Calu3 (cell line): ENCODE data around the gene SPINK8. TPM values are rescaled to one million over a fixed set of nuclear protein-coding genes. Genes with fewer than 3 reads are reported as not detected.
"Not testable (repeated sequence)": the region's sequence is repeated elsewhere in the genome, so short reads cannot be mapped to it uniquely, and the experiment has no call there.

ENCODE experiments used
- BruUV-seq: library from RNA; stranded (reverse); fragments of 400-500 nt; replicated peaks from 2 replicates; lab custom pipeline; 2021; lab: Mats Ljungman, UMichigan
- CTCF ChIA-PET: fragments of 300-600 bp; sonication (Branson Sonifier 250); formaldehyde crosslinking; loops from one replicate; lab custom pipeline; 2022; ENCODE audit warnings: antibody characterized with exemption; lab: Charles Lee
- DNase-seq: peaks from one replicate; pipeline ENCODE4 v3.0.0; 2022
- H3K27ac Mint-ChIP-seq: one replicate; pipeline ENCODE4 v1.8.0; 2022; ENCODE audit warnings: mixed read lengths; ENCODE audit not compliant: unreplicated experiment
- H3K27me3 Mint-ChIP-seq: one replicate; pipeline ENCODE4 v1.8.0; 2022; ENCODE audit warnings: mixed read lengths; ENCODE audit not compliant: unreplicated experiment
- H3K36me3 Mint-ChIP-seq: one replicate; pipeline ENCODE4 v1.8.0; 2022; ENCODE audit warnings: mild to moderate bottlenecking, moderate library complexity, mixed read lengths; ENCODE audit not compliant: insufficient read depth, unreplicated experiment
- H3K4me1 Mint-ChIP-seq: one replicate; pipeline ENCODE4 v1.8.0; 2022; ENCODE audit warnings: mild to moderate bottlenecking, low read depth, mixed read lengths; ENCODE audit not compliant: unreplicated experiment
- H3K4me3 Mint-ChIP-seq: one replicate; pipeline ENCODE4 v1.8.0; 2022; ENCODE audit warnings: mild to moderate bottlenecking, low read depth, moderate library complexity, mixed read lengths; ENCODE audit not compliant: unreplicated experiment
- H3K9me3 Mint-ChIP-seq: one replicate; pipeline ENCODE4 v1.8.0; 2022; ENCODE audit warnings: low read depth, mixed read lengths; ENCODE audit not compliant: unreplicated experiment
- intact Hi-C: fragments of 100-400 bp; cut with micrococcal nuclease; formaldehyde crosslinking; loops from one replicate; pipeline ENCODE4 v1.10.0; 2022; ENCODE audit not compliant: unreplicated experiment
- total RNA-seq: library from RNA; stranded (reverse); gene quantifications from 2 replicates; pipeline ENCODE4 v1.2.3, GENCODE V29; 2022
- TF ChIP-seq, protein P1 (sequence below): fragments of 200-600 bp; IDR thresholded peaks from one replicate; pipeline ENCODE4 v1.8.0; 2022; ENCODE audit warnings: antibody characterized with exemption; ENCODE audit not compliant: unreplicated experiment

SPINK8 gene
- total RNA-seq, 1 experiment from 2014 or later, result not detected

GRCh38 chr3:48338635-48339034 is 5.2 kb upstream of the SPINK8 start:
- BruUV-seq, result no TSS peak
- Mint-ChIP-seq H3K9me3 (no peaks in the 10 kb centered on the region), H3K4me1 (no peaks in the 10 kb centered on the region), H3K27me3 (peaks cover 20% of the 10 kb centered on the region), H3K27ac (no peak overlapping the region), H3K4me3 (no peak overlapping the region), H3K36me3 (no peaks in the 10 kb centered on the region)
- DNase-seq, result no peak
- TF ChIP-seq, protein P1, sequence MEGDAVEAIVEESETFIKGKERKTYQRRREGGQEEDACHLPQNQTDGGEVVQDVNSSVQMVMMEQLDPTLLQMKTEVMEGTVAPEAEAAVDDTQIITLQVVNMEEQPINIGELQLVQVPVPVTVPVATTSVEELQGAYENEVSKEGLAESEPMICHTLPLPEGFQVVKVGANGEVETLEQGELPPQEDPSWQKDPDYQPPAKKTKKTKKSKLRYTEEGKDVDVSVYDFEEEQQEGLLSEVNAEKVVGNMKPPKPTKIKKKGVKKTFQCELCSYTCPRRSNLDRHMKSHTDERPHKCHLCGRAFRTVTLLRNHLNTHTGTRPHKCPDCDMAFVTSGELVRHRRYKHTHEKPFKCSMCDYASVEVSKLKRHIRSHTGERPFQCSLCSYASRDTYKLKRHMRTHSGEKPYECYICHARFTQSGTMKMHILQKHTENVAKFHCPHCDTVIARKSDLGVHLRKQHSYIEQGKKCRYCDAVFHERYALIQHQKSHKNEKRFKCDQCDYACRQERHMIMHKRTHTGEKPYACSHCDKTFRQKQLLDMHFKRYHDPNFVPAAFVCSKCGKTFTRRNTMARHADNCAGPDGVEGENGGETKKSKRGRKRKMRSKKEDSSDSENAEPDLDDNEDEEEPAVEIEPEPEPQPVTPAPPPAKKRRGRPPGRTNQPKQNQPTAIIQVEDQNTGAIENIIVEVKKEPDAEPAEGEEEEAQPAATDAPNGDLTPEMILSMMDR, result no peak
- intact Hi-C loops, result no loop called here
- CTCF ChIA-PET, result interaction anchor here (0.6 to 1.3 kb wide), 2 partner anchors 97 to 335 kb away, joined by 3 read pairs; no protein-coding TSS in a partner anchor

GRCh38 chr3:48337536-48337935 is 4.1 kb upstream of the SPINK8 start:
- CTCF ChIA-PET, BruUV-seq, H3K27ac Mint-ChIP-seq, H3K36me3 Mint-ChIP-seq, DNase-seq, intact Hi-C loops, H3K9me3 Mint-ChIP-seq, H3K4me3 Mint-ChIP-seq, H3K4me1 Mint-ChIP-seq: not testable (repeated sequence)
- H3K27me3 Mint-ChIP-seq, result peaks cover 28% of the 10 kb centered on the region

GRCh38 chr3:48335286-48335685 is 1.8 kb upstream of the SPINK8 start:
- peaks cover 33% of the 10 kb centered on the region for H3K27me3 Mint-ChIP-seq
- DNase-seq, H3K27ac Mint-ChIP-seq, H3K36me3 Mint-ChIP-seq, BruUV-seq, H3K9me3 Mint-ChIP-seq, intact Hi-C loops, H3K4me3 Mint-ChIP-seq, H3K4me1 Mint-ChIP-seq: not testable (repeated sequence)
- CTCF ChIA-PET, result interaction anchor here (0.7 kb wide), 1 partner anchor 57 kb away, joined by 3 read pairs; no protein-coding TSS in a partner anchor

DNA sequence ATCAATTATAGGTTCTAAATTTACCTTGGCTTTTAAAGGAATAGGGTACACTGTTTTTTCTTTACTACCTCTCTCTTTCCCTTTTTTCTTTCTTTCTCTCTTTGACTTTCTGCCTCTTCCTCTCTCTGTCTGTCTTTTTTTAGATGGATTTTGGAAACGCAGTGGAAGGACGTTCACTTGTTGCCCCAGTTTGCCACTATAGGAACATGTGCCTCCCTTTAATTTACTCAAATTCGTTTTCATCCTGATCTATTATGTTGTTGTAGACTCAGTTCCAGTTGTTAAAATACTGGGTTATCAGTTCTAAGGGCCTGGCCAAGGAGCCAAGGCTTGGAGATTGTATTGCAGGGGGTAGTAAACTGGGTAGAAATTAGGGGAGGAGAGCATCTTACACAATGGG is 1.1 kb upstream of the SPINK8 start:
- intact Hi-C loops, result no loop called here
- Mint-ChIP-seq H3K36me3 (no peaks in the 10 kb centered on the region), H3K9me3 (no peaks in the 10 kb centered on the region), H3K4me3 (no peak overlapping the region), H3K4me1 (peaks cover 6% of the 10 kb centered on the region), H3K27me3 (peaks cover 33% of the 10 kb centered on the region), H3K27ac (no peak overlapping the region)
- BruUV-seq, result no TSS peak
- DNase-seq, result no peak
- TF ChIP-seq, protein P1, result no peak
- CTCF ChIA-PET, result interaction anchor here (0.7 kb wide), 1 partner anchor 57 kb away, joined by 3 read pairs; no protein-coding TSS in a partner anchor

- H3K27ac Mint-ChIP-seq, CTCF ChIA-PET, intact Hi-C loops, H3K9me3 Mint-ChIP-seq, DNase-seq, H3K36me3 Mint-ChIP-seq, H3K4me1 Mint-ChIP-seq, BruUV-seq, H3K4me3 Mint-ChIP-seq: not testable (repeated sequence)
- H3K27me3 Mint-ChIP-seq, result peaks cover 33% of the 10 kb centered on the region
Measured at GRCh38 chr3:48331706-48332435, 1.6 kb downstream of the SPINK8 start.
